HG02840 (cell line): Measurements from ENCODE around the gene TRIO.
"Not testable (repeated sequence)": the region's sequence is repeated elsewhere in the genome, so short reads cannot be mapped to it uniquely, and the experiment has no call there.

Experiments used
- ATAC-seq: cut with Tn5 transposase; IDR thresholded peaks from one replicate; pipeline ENCODE4 v1.9.1; 2021; ENCODE audit warnings: mild to moderate bottlenecking, moderate library complexity, moderate number of reproducible peaks; ENCODE audit not compliant: unreplicated experiment, low FRiP score

Gene TRIO

GRCh38 chr5:14142827-14143545, at the start of gene TRIO:
TRIO (plus strand) TSS chr5:14143342; CDS start chr5:14143726, 384 bp downstream.
- peak; percentile 50 for ATAC-seq

DNA sequence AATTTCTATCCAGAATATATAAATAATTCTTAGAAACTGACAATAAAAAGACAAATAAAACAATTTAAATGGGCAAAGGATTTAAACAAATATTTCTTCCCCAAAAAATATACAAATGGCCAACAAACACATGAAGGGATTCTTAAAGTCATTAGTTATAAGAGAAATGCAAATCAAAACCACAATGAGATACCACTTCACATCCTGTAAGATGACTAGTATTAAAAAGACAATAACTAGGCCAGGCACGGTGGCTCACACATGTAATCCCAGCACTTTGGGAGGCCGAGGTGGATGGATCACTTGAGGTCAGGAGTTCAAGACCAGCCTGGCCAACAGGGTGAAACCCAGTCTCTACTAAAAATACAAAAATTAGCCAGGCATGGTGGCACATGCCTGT, 45.8 kb upstream of the TRIO start:
- not testable (repeated sequence) for ATAC-seq

- ATAC-seq: no peak
Measured at GRCh38 chr5:14097998-14098471, 45.1 kb upstream of the TRIO start.

GRCh38 chr5:14100281-14100680, 42.9 kb upstream of the TRIO start:
- ATAC-seq: no peak

- ATAC-seq: no peak
Measured at GRCh38 chr5:14101922-14102321, 41.2 kb upstream of the TRIO start.

GRCh38 chr5:14102666-14103065, 40.5 kb upstream of the TRIO start:
- ATAC-seq: no peak

GRCh38 chr5:14105718-14106410, 37.3 kb upstream of the TRIO start:
- ATAC-seq: no peak

DNA sequence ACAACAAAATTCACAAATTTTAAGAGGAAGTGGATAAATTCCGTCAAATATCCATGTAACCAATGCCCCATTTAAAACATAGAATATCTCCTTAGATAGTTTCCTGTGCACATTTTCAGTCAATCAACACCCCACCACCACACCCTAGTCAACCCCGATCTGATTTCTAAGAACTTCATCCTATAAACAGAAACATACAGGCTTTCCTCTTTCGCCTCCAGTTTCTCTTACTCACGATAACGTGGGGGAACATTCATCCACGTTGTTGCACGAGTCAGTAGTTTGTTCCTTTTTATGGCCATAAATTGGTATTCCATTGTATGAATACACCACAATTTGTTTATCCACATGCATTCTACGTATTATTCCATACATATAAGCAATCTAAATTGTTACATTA, 35.6 kb upstream of the TRIO start:
- ATAC-seq: no peak

DNA sequence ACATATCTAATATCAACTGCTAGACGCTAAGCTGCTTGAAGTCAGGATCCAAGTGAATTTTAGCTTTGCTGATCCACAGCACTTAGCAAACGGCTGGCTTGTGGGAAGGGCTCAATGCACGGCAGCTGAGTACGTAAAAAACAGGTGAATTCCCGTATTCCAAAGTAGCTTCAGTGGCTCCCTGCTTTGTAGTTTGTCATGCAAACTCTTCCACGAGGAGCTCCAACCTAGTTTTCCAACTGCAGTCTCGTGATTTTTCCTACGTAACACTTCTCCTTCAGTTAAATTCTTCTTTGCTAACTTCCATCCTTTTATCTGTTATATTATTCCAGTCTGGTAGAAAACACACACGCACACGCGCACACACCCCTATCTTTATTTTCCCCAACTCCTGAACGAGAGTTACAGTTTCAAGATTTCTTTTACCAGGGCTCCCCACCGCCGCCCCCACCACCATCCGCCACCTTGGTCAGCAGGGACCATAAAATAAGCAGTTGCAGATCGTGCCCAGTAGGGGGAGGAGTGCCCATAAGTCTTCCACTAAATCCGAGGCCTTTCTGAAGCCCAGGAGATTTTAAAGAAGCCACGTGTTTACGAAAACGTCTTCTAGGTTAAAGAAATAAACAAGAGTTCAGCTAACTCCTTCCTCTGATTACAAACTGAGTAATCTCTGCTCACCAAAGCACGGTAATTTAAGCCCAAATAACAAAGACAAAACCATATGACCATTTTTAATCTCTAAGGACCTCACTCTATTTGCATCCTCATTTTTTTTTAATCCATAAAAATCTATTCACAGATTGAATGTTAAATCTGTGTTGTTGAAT, 34.8 kb upstream of the TRIO start:
- no peak for ATAC-seq

GRCh38 chr5:14109041-14109747, 33.9 kb upstream of the TRIO start:
- peak; percentile 90 for ATAC-seq

GRCh38 chr5:14109771-14110170, 33.4 kb upstream of the TRIO start:
- no peak for ATAC-seq

DNA sequence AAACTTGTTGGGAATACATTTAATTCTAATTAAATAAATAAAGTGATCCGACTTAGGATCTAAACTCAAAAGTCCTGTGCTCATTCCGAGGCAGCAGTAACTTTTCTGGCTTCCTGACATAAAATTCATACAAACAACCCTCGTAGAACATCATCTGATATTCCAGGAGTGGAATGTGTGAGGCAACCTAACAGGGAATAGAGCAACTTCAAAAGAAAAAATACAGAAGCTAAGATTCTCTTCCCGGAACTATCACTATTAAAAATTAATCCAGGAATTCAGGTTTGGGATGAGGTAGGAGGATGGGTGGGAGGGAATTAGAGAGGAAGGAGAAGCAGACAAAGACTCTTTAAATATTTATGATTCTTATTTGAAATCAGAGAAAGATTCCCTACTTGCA, 32.9 kb upstream of the TRIO start:
- ATAC-seq: no peak

GRCh38 chr5:14110680-14111079, 32.5 kb upstream of the TRIO start:
- no peak for ATAC-seq

DNA sequence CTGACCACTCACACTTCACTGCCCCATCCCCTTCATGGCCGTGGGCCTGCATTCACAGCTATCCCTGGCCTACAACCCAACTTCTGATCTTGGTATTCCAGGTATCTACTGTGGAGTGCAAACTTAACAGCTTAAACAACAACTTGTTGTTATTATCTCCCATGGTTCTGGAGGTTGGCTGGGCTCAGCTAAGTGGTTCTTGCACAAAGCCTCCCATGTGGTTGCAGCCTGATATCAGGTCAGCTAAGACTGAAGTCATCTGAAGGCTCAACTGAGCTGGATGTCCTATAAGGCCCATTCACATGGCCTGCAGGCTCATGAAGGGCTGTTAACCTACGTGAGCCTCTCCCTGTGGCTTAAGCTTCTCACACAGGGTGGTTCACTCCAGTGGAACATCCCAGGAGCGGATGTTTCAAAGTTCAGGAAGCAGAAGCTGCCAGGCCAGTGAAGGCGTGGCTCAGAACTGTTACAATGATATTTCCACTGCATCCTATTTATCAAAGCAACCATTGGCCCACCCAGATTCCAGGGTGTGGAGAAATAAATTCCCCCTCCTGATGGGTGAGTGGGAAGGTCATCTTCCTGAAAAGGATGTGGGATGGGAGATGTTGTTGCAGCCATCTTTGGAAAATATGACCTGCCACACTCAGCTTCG, 30.0 kb upstream of the TRIO start:
- ATAC-seq: no peak

DNA sequence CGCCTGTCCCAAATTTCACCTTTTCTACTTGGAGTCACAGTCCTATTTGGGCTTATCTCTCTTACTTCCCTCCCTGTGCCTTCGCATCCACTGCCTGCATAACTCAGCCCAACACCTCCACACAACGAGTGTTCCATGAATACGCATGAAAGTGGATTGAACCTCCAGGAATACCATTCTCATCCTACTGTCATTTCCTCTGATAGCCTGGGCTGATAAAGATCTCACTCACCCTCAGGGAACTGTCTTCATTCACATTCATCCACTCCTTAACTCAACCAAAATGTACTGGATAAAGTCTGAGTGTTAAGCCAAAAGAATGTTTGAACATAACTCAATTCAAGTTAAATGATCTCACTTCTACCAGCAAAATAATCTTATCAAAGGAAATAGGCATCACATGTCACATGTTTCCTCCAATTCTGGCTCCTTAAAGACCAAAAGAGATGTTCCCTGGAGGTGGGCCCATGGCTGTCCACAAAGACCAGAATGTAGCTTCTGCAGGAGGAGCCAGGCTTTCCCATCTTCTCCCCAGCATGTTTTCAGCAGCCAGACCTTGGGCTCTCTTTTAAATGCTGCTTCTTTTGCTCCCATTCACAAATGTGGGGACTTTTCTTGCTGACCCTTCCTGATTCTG, 28.4 kb upstream of the TRIO start:
- ATAC-seq: no peak

GRCh38 chr5:14115323-14115895, 27.7 kb upstream of the TRIO start:
- ATAC-seq: no peak

DNA sequence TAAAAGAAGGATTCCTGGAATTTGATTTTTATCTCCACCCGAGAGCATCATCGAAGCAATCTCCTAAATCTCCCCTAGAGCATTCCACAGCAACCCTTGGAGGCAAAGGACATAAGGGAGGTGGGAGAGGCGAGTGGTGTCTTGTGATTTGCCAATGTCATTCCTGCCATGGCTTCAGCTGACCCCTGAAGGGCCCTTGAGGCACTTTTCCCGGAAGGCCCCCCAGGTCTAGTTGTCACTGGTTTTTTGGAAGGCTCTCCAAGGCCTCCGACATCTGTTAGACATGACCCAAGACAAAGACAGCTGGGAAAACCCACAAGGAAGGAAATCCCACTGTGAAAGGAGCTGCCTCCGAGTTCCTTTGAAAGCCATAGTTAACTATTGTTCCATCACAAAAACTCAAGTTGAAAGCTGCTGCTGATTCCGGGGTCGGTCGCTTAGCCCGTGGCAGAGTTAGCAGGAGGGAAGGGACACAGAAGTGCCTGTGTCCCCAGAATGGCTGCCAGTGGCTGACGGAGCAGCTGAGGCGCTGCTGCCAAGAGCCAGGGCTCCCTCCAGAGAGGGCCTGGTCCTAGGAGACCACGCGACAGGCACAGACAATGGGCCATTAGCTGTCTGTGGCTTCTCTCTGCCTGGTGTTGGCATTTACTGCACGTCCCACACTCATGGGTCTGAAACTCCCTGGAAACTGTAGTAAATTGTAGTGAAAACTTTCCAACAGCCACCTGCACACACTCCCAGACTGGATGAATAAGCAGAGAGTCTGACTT, 24.4 kb upstream of the TRIO start:
- ATAC-seq: no peak

GRCh38 chr5:14120176-14120575, 23.0 kb upstream of the TRIO start:
- no peak for ATAC-seq
